ENCODE measurements around the gene ABCC4. TPM values are rescaled to one million over a fixed set of nuclear protein-coding genes. Genes with fewer than 3 reads are reported as not detected.
"Not testable (repeated sequence)": the region's sequence is repeated elsewhere in the genome, so short reads cannot be mapped to it uniquely, and the experiment has no call there.

Gene ABCC4
- polyA plus RNA-seq, 10 donors: 2.3 to 4.0 (median 3.0) TPM

DNA sequence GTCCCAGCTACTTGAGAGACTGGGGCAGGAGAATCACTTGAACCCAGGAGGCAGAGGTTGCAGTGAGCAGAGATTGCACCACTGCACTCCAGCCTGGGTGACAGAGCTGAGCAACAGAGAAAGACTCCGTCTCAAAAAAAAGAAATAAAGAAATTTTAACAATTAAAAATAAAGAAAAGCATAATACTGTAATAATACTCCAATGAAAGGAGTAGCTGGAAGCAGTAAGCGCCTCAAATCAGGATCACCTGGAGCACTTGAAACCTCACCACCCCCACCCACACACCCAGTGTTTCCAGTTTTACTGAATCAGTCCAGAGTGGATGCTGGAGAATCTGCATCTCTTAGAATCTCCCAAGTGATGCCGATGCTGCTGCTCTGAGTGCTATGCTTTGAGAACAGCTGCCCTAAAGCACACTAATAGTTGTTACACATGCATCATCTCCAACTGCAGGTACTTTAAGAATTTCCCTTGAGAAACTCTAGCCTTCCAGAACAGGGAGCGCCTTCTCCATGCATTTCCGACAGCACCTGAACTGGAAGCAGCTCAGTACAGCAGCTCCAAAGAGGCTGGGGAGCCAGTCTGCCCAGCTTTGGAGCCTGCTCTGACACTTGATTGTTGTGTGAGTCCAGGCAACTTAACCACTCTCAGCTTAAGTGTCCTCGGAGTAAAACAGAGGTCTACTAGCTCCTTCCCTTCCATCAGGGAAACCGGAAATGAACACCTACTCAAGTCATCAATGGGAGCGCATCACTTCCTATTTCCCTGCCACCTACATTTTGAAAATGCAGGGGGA, 2.9 kb downstream of the ABCC4 start:
- no peak for DNase-seq

DNA sequence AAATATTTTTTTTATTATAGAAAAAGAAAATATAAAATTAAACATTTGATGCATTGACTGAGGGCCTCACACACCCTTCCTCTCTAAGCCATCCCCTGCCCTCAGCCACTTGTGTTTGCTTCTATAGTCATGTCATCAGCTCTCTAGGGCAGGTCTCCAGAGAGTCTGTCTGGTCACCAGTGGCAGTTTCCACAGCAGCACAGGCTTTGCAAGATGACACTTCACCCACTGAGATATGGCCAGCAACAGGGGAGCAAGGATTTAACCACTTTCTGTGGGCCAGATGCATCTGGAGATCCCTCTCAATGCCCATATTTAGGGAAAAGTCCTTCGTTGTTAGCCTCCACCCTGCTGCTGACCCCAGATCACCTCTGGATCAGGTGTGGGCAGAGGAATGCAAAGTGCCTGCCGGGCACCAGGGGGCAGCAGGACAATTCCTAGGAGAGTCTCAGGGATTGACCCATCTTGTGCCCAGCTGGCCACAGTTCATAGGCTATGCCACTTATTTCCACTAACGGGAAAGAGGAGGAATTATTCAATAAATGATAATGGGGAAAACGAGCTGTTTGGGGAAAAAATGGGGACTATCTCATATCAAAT, 4.8 kb downstream of the ABCC4 start:
- no peak for DNase-seq

DNA sequence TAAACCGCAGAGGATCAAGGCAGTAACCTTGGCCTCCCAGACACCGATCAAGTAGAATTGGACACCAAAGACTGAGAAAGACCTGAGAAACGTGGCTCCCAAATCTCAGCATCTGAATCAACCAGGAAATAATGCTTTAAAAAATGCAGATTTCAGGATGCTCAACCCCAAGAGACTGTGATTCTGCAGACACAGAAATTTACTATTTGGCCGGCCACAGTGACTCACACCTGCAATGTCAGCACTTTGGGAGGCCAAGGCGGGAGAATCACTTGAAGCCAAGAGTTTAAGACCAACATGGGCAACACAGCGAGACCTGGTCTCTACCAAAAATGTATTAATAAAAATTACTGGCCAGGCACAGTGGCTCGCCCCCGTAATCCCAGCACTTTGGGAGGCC, 6.2 kb downstream of the ABCC4 start:
- no peak for DNase-seq

DNA sequence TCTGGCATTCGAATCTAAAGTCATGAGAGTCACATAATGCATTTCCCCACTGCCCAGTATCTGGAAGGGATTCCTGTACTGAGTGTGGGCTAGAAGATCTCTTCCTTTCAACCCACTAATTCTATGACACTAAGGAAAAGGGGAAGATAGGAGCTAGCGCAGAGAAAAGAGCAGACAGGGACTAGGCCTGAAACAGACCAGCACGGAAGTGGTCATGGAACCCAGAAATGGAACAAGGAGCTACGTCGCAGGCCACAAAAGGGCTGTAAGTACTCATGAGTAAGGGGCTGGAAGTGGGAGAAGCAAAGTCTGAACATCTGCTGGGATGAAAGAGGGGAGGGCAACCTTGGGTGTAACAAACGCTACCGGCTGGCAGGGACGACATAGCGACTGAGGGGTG, 8.6 kb downstream of the ABCC4 start:
- no peak for DNase-seq

DNA sequence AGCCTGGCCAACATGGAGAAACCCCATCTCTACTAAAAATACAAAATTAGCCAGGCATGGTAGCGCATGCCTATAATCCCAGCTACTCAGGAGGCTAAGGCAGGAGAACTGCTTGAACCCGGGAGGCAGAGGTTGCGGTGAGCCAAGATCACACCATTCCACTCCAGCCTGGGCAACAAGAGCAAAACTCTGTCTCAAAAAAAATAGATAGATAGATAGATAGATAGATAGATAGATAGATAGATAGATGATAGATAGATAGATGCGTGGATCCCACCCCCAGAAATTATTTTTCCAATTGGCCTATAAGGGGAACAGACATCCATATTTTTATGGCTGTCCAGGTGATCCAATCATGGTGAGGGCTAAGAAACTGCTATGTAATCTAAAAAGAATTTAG, 11.3 kb downstream of the ABCC4 start:
- not testable (repeated sequence) for DNase-seq

GRCh38 chr13:95289020-95289444, 12.2 kb downstream of the ABCC4 start:
- no peak for DNase-seq

- DNase-seq: no peak
These were observed 16.8 kb downstream of the ABCC4 start for GRCh38 chr13:95284436-95284835.

DNA sequence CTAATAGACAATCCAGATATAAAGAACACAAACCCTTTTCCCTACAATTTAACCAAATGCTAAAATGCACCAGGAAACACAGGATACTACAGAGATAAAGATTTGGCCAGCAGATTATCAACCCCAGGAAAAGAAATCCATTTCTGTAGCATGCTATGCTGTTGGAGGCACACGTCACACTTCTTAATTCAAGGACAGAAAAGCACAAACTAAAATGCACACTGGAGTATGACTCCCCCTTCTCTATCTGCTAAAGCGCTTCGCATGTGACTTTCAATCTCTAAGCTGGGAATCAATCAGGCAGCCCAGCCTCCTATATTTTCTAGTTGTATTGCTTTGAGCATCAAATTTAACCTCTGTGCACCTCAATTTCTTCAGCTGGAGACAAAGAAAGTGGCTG, 22.2 kb downstream of the ABCC4 start:
- no peak for DNase-seq

DNA sequence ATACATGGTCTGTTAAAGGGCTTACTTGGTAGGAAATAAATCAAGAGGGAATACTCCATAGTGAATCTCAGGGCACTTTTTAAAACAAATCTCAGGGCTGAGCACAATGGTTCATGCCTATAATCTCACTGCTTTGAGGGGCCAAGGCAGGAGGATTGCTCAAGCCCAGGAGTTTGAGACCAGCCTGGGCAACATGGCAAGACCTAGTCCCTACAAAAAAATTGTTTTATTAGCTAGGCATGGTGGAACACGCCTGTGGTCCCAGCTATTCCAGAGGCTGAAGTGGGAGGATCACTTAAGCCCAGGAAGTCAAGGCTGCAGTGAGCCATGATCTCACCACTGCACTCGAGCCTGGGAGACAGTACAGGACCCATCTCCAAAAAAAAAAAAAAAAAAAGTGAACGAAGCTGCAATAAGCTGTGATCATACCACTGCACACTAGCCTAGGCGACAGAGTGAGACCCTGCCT, 25.2 kb downstream of the ABCC4 start:
- no peak for DNase-seq

- DNase-seq: no peak
These were observed 25.8 kb downstream of the ABCC4 start for GRCh38 chr13:95275322-95276036.

DNA sequence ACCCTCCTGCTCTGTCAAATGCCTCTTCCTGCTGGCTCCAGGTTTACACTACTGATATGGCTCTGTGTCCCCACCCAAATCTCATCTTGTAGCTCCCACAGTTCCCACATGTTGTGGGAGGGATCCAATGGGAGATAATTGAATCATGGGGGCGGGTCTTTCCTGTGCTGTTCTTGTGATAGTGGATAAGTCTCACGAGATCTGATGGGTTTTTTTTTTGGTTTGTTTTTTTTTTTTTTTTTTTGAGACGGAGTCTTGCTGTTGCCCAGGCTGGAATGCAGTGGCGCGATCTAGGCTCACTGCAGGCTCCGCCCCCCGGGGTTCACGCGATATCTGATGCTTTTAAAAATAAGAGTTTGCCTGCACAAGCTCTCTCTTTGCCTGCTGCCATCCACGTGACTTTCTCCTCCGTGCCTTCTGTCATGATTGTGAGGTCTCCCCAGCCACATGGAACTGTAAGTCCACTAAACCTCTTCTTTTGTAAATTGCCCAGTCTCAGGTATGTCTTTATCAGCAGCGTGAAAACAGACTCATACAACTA, 27.6 kb downstream of the ABCC4 start:
- not testable (repeated sequence) for DNase-seq

GRCh38 chr13:95272076-95272475, 29.2 kb downstream of the ABCC4 start:
- DNase-seq: not testable (repeated sequence)

GRCh38 chr13:95269756-95270155, 31.5 kb downstream of the ABCC4 start:
- no peak for DNase-seq

GRCh38 chr13:95268343-95269065, 32.7 kb downstream of the ABCC4 start:
- not testable (repeated sequence) for DNase-seq

DNA sequence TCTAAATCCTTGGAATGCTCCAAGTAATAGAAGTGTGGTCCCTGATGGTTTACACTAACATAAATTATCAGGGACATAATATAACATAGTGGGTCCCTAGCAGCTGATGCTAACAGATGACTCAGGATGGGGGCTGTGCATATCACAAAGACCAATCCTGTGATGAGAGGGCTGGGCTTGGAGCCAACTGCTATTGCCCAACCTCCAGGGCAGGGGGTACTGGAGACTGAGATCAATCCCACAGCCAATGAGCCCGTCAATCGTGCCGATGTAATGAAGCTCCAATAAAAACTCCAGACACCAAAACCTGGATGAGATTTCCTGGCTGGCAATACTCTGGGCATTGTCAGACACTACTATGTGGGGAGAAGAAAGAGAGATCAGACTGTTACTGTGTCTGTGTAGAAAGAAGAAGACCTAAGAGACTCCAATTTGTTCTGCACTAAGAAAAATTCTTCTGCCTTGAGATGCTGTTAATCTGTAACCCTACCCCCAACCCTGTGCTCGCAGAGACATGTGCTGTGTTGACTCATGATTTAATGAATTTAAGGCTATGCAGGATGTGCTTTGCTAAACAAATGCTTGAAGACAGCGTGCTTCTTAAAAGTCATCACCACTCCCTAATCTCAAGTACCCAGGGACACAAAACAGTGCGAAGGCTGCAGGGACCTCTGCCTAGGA, 33.4 kb downstream of the ABCC4 start:
- peak in 2 of 3 donors; percentile 23 to 90 for DNase-seq

DNA sequence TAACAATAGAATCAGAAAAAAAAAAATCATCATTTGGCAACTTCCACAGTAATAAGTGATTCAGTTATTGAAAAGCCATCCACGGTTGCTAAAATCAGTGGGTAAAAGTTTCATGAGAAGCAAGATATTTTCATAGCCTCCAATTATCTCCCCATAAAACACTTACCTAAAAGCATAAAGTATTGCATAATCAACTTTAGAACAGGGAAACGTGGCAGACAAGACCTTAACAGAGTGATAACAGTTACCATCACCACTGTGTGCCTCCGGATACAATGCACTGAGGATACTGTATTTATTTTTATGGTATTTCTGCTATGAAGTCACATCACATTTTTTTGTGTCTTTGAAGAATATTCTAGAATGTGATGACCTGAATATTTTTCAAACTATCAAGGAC, 37.0 kb downstream of the ABCC4 start:
- DNase-seq: no peak

DNA sequence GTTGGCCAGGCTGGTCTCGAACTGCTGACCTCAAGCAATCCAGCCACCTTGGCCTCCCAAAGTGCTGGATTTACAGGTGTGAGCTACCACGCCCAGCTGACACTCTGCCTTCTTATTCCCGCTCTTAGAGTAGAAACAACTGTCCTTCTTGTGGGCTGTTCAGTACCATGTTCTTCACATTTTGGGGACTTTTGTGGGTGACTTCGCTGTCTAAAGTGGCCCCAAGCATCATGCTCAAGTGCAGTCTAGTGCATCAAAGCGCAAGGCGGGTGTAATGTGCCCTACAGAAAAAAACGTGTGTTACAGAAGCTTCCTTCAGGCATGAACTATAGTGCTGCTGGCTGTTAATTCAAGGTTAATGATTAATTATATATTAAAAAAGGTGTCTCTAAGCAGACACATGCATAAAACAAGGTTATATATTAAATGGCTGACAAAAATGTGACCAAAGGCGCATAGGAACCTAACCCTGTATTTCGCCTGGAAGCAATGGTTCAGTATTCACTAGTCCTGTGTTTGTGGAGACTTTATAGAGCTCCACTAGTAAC, 38.3 kb downstream of the ABCC4 start:
- no peak for DNase-seq

DNA sequence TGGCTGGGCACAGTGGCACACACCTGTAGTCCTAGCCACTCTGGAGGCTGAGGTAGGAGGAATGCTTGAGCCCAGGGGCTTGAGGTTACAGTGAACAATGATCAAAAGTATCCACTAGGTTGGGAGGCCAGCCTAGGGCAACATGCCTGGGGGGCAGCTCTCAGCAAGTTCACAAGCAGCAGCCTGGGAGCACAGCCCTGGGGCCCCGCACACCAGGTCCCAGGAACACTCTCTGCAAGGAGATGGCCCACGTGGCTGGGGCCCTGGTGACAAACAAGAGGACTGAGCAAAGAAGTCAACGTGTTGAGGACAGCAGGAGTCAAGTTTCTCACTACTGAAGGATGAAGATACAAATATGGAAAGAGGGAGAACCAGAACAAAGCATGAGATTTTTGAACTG, 39.3 kb downstream of the ABCC4 start:
- DNase-seq: no peak

DNA sequence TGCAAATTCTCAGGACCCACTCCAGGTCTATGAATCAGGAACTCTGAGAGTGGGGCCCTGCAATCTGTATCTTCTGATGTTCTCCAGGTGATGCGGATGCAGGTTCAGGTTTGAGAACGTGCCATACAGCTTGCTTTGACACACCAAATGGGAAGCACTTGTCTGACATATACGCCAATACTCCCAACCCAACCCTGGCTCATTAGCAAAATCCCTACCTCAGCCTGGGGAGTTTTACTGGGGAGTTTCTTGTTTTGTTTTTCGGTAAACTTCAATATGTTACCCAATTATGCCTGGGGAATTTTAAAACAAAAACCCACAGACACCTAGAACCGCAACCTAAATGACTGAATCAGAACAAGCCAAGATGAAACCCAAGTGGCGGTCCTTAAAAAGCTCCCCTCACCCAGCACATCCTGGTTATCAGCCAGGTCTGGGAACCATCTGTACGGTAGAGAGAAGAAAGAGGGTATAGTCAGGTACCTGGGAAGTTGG, 41.2 kb downstream of the ABCC4 start:
- no peak for DNase-seq

GRCh38 chr13:95258619-95259194, 42.5 kb downstream of the ABCC4 start:
- no peak for DNase-seq
